Muscle of arm (tissue), 14 donors: ENCODE data around the gene ATP5F1C. TPM values are rescaled to one million over a fixed set of nuclear protein-coding genes. Genes with fewer than 3 reads are reported as not detected.
A peak's percentile ranks its signal among the peaks of the same experiment; 100 is the strongest.
"Not testable (repeated sequence)": the region's sequence is repeated elsewhere in the genome, so short reads cannot be mapped to it uniquely, and the experiment has no call there.

Experiments used
- DNase-seq: peaks from one replicate; pipeline ENCODE4 v3.0.0-alpha.2; 2013
- long read RNA-seq, 11 donors: transcript quantifications; one replicate each; lab custom pipeline, GENCODE V29; 2026
- polyA plus RNA-seq, 12 donors: library from polyadenylated mRNA; unstranded; fragments of 120-200 nt; gene quantifications; one replicate each; pipeline ENCODE4 v1.2.1, GENCODE V29; 2013; ENCODE audit not compliant: insufficient read length in 12 of 12

ATP5F1C gene
- polyA plus RNA-seq, result 100 to 1,000 TPM in 11 of 12 donors, not detected in 1; 192 to 302 (median 261) TPM
- long read RNA-seq, donor 1, transcript ATP5F1C-209 (4 exons, 460 nt), result minor isoform, 40 of 374 reads
- long read RNA-seq, donor 1, transcript ATP5F1C-201 (9 exons, 1,078 nt), result minor isoform, 32 of 374 reads
- long read RNA-seq, donor 1, transcript ATP5F1C-204 (6 exons, 622 nt), result minor isoform, 7 of 374 reads
- long read RNA-seq, donor 1, transcript ATP5F1C-202 (10 exons, 1,163 nt), result major isoform, 134 of 374 reads
- long read RNA-seq, donor 1, partial matches to known transcripts, result 155 of 374 reads
- long read RNA-seq, donor 1, other reads (novel, unspliced or antisense), result 0 of 374 reads
- long read RNA-seq, donor 2, transcript ATP5F1C-201 (9 exons, 1,078 nt), result major isoform, 180 of 380 reads
- long read RNA-seq, donor 2, transcript ATP5F1C-202 (10 exons, 1,163 nt), result minor isoform, 7 of 380 reads
- long read RNA-seq, donor 2, partial matches to known transcripts, result 187 of 380 reads
- long read RNA-seq, donor 2, other reads (novel, unspliced or antisense), result 0 of 380 reads
- long read RNA-seq, donor 3, transcript ATP5F1C-201 (9 exons, 1,078 nt), result major isoform, 80 of 166 reads
- long read RNA-seq, donor 3, transcript ATP5F1C-204 (6 exons, 622 nt), result minor isoform, 5 of 166 reads
- long read RNA-seq, donor 3, partial matches to known transcripts, result 73 of 166 reads
- long read RNA-seq, donor 3, other reads (novel, unspliced or antisense), result 0 of 166 reads
- long read RNA-seq, donor 4, transcript ATP5F1C-202 (10 exons, 1,163 nt), result minor isoform, 5 of 129 reads
- long read RNA-seq, donor 4, transcript ATP5F1C-201 (9 exons, 1,078 nt), result major isoform, 56 of 129 reads
- long read RNA-seq, donor 4, partial matches to known transcripts, result 62 of 129 reads
- long read RNA-seq, donor 4, other reads (novel, unspliced or antisense), result 0 of 129 reads
- long read RNA-seq, donor 5, result 0 reads
- long read RNA-seq, donor 6, transcript ATP5F1C-201 (9 exons, 1,078 nt), result major isoform, 100 of 228 reads
- long read RNA-seq, donor 6, transcript ATP5F1C-202 (10 exons, 1,163 nt), result minor isoform, 5 of 228 reads
- long read RNA-seq, donor 6, partial matches to known transcripts, result 117 of 228 reads
- long read RNA-seq, donor 6, other reads (novel, unspliced or antisense), result 0 of 228 reads
- long read RNA-seq, donor 7, transcript ATP5F1C-201 (9 exons, 1,078 nt), result major isoform, 77 of 169 reads
- long read RNA-seq, donor 7, transcript ATP5F1C-202 (10 exons, 1,163 nt), result minor isoform, 6 of 169 reads
- long read RNA-seq, donor 7, partial matches to known transcripts, result 80 of 169 reads
- long read RNA-seq, donor 7, other reads (novel, unspliced or antisense), result 0 of 169 reads
- long read RNA-seq, donor 8, transcript ATP5F1C-207 (4 exons, 782 nt), result minor isoform, 7 of 319 reads
- long read RNA-seq, donor 8, transcript ATP5F1C-202 (10 exons, 1,163 nt), result minor isoform, 7 of 319 reads
- long read RNA-seq, donor 8, transcript ATP5F1C-201 (9 exons, 1,078 nt), result major isoform, 178 of 319 reads
- long read RNA-seq, donor 8, partial matches to known transcripts, result 118 of 319 reads
- long read RNA-seq, donor 8, other reads (novel, unspliced or antisense), result 6 of 319 reads
- long read RNA-seq, donor 9, transcript ATP5F1C-201 (9 exons, 1,078 nt), result major isoform, 62 of 149 reads
- long read RNA-seq, donor 9, transcript ATP5F1C-202 (10 exons, 1,163 nt), result minor isoform, 6 of 149 reads
- long read RNA-seq, donor 9, partial matches to known transcripts, result 69 of 149 reads
- long read RNA-seq, donor 9, other reads (novel, unspliced or antisense), result 0 of 149 reads
- long read RNA-seq, donor 10, transcript ATP5F1C-202 (10 exons, 1,163 nt), result minor isoform, 6 of 264 reads
- long read RNA-seq, donor 10, transcript ATP5F1C-207 (4 exons, 782 nt), result minor isoform, 10 of 264 reads
- long read RNA-seq, donor 10, transcript ATP5F1C-201 (9 exons, 1,078 nt), result major isoform, 129 of 264 reads
- long read RNA-seq, donor 10, partial matches to known transcripts, result 110 of 264 reads
- long read RNA-seq, donor 10, other reads (novel, unspliced or antisense), result 6 of 264 reads
- long read RNA-seq, donor 11, transcript ATP5F1C-202 (10 exons, 1,163 nt), result minor isoform, 6 of 344 reads
- long read RNA-seq, donor 11, transcript ATP5F1C-201 (9 exons, 1,078 nt), result major isoform, 147 of 344 reads
- long read RNA-seq, donor 11, transcript ATP5F1C-207 (4 exons, 782 nt), result minor isoform, 10 of 344 reads
- long read RNA-seq, donor 11, partial matches to known transcripts, result 175 of 344 reads
- long read RNA-seq, donor 11, other reads (novel, unspliced or antisense), result 6 of 344 reads

DNA sequence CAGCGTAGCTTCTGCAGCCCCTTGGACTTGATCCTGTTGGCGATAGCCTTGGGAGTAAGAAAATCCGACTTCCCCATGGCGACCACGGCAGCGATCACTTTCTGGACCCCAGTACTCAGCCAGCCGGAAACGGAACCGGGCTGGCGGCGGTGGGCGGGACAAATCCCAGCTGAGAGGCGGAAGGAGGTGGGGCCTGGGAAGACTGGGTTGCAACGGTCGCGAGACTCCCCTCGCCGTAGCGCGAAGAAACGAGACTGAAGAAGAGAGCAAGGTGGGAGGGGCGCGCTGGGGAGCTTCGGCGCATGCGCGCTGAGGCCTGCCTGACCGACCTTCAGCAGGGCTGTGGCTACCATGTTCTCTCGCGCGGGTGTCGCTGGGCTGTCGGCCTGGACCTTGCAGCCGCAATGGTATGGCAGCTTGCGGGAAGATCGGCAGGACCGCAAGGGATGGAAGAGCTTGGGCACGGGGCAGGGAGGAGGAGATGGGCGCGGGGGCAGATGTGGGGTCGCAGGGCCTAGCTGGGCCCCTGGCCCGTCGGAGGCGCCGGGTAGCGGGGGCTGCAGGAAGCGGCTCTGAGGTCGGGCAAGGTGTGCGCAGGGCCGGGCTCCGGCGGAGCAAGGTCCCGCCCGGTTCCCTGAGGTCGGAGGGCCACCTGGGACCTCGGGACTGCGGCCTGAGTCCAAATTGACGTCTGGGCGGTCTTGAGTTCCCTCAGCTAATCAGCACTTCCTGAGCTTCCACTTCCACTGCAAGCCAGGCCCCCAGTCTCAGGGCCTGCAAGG, at the start of gene ATP5F1C, which contains the start of gene KIN:
Gene ATP5F1C (plus strand): TSS at position 321 of the 782 bp plus-strand sequence. CDS start 31 bp downstream, at position 352.
Gene KIN (minus strand): TSS at position 137 of the 782 bp plus-strand sequence. CDS start 60 bp downstream, at position 77.
- DNase-seq, result peak; percentile 99

DNA sequence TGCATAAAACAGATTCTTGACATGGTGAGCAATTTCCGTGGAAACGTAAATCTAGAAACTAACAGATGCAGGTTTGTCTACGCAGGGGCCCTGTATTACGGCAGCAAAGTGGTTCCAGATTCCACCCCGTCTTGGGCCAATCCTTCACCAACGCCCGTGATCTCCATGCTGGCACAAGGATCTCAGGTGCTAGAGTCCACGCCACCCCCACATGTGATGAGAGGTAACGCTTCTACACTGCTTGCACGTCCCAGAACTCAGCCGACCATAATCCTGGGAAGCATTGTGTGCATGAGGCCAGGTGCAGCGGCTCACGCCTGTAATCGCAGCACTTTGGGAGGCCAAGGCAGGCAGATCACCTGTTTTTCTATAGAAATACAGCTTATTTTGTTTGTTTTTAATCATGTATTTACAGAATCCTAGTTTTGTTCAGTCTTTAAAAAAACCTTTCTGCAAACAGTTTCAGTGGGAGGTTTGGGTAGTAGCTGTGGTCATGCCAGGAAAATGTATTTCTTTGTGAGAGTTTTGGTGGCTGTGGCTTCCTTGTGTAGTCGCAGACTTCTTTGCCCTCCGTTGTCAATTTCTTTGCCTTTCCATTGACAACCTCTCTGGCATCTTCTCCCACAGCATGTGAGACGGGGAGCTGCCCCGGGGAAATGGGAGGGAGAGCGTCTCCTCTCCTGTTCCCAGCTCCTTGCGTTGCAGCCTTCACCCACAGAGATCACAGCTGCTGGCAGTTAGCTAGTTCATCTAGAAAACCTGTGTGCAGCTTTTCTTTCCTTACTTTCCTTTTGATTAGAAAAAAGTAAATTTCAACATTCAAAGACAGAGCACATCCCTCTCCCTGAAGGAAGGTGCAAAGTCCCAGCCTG, 49.2 kb upstream of the ATP5F1C start:
- no peak for DNase-seq

DNA sequence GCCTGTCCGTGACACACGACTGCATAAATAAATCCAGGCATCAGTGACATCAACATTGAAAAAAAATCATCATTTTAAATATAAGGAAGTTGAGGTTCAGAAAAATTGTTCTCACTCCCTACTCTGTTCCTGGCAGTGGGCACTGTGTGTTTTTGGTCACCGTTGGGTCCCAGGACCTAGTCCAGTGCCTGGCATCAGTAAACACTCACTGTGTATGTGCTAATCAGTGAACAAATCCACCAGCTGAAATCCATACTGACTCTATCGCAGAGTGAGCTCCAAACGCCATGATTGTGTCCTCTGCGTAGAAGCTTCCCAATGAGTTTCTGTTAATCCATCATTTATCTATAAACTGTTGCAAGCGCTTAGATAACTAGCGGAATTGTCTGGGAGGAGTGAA, 43.7 kb upstream of the ATP5F1C start:
- DNase-seq, result no peak

DNA sequence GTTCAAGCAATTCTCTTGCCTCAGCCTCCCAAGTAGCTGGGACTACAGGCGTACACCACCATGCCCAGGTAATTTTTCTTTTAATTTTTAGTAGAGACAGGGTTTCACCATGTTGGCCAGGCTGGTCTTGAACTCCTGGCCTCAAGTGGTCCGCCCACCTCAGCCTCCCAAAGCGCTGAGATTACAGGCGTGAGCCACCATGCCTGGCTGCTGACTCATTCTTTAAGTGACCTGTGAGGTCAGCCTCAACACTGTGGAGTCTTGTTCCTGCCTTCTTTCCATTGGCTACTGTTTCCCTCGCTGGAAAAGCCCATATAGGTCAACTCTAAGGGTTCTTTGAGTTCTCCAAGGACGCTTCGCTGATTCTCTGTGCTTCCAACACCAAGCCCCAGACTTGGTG, 39.3 kb upstream of the ATP5F1C start:
- DNase-seq, result not testable (repeated sequence)

DNA sequence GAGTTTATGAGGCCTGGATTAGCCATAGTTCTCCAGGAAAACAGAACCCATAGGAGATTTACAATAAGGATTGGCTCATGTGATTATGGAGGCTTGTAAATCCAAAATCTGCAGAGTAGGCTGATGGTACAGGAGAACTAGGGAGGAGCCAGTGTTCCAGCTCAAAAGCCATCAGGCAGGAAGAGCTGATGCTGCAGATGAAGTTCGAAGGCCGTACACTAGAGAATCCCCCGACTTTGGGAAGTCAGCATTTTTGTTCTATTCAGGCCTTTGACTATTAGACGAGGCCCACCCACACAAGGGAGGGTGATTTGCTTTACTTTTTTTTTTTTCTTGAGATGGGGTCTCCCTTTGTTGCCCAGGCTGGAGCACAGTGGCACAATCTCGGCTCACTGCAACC, 37.8 kb upstream of the ATP5F1C start:
- DNase-seq, result no peak

DNA sequence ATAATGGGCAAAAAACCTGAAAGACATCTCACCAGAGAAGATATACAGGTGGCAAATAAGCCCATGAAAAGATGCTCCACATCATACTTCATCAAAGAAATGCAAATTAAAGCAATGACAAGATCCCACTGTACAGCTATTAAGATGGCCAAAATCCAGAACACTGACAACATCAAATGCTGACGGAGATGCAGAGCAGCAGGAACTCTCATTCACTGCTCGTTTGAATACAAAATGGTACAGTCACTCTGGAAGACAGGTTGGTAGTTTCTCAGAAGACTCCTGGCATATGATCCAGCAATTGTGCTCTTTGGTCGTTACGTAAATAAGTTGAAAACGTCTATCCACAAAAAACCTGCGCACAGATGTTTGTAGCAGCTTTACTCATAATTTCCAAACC, 35.7 kb upstream of the ATP5F1C start:
- DNase-seq, result no peak

DNA sequence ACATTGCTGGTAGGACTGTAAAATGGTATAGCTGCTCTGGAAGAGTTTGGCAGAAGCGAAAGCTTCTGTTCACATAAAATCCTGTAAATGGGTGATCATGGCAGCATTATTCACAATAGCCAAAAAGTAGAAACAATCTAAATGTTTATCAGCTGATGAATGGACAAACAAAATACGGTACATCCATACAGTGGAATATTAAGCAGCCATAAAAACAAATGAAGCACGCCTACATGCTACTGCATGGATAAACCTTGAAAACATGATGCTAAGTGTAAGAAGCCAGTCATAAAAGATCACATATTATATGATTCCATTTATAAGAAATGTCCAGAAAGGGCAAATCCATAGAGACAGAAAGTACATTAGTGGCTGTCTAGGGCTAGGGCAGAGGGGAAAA, 32.9 kb upstream of the ATP5F1C start:
- DNase-seq, result no peak

DNA sequence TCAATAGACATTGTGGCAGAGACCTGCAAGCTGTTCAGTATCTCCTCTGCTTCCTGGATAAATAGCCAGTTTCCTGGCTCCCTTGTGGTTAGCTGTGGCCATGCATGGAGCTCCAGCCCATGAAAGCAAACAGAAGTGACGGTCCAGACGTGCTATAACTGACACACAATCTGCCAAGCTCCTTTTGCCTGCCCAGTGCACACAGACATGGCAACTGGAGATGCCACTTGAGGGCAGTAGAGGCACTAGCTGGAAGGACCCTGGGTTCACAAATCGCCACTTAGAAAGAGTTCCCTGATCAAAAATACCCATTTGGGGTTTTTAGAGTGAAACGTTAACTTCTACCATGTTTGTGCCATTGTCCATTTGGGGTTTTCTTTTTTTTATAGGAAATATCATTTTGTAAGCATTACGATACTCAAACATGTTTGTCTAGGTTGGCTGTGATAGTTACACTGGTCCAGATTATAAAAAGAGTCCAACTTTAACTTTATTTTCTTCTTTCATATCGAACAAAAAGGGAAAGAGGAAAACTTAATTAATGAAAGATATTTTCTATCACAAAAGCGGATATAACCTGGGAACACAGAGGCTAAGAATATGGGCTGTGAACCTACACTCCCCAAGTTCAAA, 31.5 kb upstream of the ATP5F1C start:
- no peak for DNase-seq

DNA sequence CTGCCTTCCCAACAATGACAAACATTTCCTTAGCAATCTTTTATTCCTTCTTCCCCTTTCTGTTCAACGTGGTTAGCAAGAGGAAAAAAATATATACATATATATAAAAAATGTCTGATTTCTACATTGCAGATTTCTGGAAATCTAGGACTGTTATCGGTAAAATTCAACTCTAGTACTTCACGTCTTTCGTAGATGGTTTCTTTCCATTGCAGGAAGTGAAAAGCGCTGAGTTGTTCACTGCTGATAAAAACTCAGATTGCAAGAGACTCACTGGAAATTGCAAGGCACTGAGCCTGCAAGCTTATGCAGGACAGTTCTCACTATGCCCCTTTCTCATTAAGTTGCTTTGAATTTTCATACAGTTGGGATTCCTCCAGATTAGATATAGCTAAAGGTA, 24.0 kb upstream of the ATP5F1C start:
- DNase-seq, result no peak

DNA sequence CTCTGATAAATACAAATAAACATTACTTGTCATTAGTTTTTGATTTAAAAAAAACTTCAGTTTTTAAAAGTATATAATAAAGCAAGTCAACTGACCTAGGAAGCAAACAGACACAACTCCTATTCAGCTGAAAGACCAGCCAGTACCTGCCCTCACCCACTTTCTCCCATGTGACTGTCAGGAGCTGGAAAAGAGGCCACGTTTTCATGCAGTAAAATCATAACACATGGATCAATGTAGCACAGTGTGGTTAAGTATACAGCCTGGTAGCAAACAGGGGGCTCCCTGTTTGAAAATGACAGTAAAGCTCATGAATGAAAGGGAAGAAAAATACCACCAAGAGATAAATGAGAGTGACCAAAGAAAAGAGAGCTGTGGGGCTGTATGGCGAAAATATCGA, 21.7 kb upstream of the ATP5F1C start:
- DNase-seq, result no peak

DNA sequence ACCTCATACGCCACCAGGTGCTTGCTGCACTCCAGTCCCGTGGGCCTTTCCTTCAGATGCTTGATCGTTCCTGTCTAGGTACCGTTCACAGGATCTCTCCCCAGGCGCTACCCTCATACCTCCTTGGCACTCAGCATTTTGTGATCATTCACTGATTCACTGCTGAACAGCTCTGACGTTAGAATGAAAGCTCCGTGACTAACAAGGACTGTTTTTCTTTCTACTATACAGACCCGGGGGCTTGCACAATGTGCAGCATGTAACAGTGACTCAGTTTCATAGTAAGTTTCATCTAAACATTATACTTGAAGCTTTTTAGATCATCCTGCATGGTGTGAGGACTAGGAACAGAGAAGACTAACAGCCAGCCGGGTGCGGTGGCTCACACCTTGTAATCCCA, 20.8 kb upstream of the ATP5F1C start:
- no peak for DNase-seq

DNA sequence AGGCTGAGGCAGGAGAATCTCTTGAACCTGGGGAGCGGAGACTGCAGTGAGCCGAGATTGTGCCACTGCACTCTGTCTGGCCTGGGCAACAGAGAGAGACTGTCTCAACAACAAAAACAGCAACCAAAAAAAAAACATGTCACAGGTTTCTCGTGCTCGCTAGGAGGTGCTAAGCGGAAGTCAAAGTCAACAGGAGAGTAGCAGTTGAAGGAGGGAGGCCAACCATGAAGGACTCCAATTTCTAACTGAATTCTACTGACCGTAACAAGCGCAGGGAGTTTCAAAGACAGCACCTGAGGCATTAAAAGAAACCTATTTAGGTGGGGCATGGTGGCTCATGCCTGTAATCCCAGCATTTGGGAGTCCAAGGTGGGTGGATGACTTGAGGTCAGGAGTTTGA, 19.6 kb upstream of the ATP5F1C start:
- DNase-seq, result no peak

DNA sequence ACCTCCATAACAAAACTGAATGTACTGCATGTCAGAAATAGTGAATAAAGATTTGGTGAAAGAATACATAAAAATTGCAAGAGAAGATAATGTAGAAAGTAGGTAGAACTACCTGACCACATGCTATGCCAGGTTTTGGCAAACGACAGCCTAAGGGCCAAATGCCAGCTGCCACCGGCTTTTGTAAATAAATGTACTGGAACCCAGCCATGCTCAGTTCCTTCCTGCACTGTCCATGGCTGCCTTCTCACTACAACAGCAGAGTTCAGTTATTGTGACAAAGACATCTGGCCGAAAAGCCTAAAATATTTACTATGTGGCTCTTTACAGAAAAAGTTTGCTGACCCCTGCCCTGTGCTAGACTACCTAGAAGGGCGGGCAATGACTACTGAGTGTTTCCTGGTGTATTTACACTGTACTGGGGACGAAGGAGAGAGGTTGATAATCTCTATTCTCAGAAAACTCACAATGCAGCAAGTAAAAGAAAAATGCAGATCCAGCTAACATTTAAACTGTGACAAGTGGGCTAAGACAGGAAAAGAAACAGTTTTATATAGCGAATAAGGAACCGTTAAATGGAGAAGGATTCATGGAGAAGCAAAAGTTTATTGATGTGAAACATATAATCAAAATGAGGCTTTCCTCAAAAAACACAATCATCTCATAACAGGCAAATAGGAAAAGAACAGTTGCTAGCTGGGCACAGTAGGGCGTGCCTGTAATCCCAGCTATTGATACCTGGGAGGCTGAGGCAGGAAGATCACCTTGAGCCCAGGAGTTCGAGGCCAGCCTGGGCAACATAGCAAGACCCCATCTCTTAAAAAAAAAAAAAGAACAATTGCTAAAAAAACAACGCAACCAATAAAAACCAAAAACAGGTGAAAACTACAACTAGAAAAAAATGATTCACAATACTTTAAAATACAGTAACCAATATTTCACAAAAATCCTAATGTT, 13.9 kb upstream of the ATP5F1C start:
- DNase-seq, result no peak

DNA sequence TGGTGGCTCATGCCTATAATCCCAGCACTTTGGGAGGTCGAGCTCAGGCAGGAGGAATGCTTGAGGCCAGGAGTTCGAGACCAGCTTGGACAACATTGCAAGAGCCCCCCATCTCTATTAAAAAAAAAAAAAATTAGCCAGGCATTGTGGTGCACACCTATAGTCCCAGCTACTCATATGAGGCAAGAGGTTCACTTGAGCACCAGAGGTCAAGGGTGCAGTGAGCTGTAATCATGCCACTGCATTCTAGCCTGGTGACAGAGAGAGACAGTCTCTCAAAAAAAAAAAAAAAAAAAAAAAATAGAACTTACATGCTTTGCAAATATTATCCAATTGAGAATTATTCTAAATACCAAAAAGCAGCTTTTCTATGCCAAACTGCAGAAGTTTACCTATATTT, 11.2 kb upstream of the ATP5F1C start:
- no peak for DNase-seq

DNA sequence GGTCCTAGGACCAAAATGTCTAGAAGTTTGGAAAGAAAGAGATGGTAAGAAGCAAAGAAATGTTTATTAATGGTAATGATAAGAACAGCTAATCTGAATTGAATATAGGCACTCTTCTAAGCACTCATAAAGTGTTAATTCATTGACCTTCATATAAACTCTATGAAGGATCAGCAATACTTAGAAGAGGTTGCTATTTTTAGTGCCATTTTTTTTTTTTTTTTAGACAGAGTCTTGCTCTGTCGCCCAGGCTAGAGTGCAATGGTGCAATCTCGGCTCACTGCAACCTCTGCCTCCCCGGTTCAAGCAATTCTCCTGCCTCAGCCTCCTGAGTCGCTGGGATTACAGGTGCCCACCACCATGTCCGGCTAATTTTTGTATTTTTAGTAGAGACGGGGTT, 5.8 kb upstream of the ATP5F1C start:
- DNase-seq, result not testable (repeated sequence)

DNA sequence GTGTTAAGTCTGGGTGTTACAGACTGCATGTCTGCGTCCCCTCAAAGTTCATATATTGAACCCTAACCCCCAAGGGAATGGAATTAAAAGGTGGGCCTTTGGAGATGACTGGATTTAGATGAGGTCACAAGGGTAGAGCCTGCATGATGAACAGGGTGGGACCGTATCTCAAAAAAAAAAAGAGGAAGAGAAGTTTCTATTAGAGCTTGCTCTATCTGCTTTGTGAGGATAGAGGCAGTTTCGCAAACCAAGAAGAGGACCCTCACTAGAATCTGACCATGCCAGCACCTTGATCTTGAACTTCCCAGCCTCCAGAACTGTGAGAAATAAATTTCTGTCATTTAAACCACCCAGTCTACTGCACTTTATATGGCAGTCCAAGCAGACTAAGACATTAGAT, 1.5 kb upstream of the ATP5F1C start:
- DNase-seq, result no peak
